HG03558 (cell line): ENCODE measurements around the gene ATP2C2.
"Not testable (repeated sequence)": the region's sequence is repeated elsewhere in the genome, so short reads cannot be mapped to it uniquely, and the experiment has no call there.

ENCODE experiments used
- ATAC-seq: cut with Tn5 transposase; IDR thresholded peaks from one replicate; pipeline ENCODE4 v1.9.1; 2021; ENCODE audit warnings: moderate number of reproducible peaks; ENCODE audit not compliant: unreplicated experiment; ENCODE audit errors: extremely low read depth

The ATP2C2 gene

DNA sequence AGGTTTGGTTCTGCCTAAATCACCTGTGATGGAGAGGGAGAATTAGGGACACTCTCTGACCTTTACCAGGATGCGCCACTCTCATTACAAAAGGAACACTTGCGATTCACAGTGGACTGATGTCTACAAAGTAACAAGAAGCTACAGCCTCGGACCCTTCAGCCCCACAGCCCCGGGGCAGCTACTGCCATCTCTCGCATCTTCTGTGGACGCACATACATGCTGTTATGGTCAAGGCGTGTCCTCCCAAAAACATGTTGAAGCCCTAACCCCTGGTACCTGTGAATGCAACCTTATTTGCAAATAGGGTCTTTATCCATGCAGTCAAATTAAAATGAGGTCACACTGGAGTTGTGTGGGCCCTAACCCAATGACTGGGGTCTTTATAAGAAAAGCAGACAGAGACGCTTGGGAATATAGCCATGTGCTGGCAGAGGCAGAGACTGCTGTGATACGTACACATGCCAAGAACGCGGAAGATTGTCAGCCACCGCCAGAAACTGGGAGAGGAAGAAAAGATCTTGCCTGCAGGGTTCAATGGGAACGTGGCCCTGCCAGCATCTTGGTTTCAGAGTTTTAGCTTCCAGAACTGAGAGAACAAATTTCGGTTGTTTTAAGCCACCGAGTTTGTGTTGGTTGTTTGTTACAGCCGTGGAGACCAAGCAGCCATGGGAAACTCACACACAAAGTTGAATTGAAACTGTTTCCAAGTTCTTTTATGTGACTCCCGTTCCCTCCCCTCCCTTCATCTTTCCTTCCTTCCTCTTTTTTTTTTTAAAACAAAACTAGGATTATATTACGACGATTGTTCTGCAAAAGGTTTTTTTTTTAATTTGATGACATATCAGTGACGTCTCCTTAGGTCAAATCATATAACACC lies 23.1 kb downstream of the ATP2C2 start:
- no peak for ATAC-seq

GRCh38 chr16:84392031-84392360 lies 23.7 kb downstream of the ATP2C2 start:
- ATAC-seq, result no peak

DNA sequence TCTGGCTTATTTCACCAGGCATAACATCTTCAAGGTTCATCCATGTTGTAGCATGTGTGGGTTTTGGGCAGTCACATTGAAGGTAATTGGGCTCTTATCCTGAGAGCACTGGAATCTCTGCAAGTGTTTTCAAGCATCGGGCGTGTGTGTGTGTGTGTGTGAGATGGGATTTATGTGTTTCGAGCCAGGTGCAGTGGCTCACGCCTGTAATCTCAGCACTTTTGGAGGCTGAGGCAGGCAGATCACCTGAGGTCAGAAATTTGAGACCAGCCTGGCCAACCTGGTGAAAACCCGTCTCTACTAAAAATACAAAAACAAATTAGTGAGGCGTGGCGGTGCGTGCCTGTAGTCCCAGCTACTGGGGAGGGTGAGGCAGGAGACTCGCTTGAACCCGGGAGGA lies 27.7 kb downstream of the ATP2C2 start:
- ATAC-seq, result not testable (repeated sequence)

GRCh38 chr16:84396537-84397008 lies 28.2 kb downstream of the ATP2C2 start:
- no peak for ATAC-seq

DNA sequence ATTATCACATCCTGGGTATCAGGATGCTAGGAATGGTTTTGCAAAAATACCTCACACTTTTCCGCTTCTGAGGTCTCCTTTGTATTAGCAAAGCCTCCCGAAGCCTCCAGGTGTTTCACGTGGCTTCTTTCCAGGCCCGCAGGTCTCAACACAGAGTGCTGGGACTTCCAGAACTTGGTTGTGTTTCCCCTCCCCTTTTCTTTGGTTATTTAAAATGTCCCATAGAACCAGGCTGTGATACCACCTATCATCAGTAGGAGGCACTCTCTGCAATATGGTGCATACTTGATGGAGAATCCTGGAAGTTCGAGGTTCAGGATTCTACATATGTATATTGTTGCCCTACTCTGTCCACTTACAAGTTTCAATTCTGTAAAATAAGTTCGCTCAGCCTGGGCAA lies 28.8 kb downstream of the ATP2C2 start:
- ATAC-seq, result no peak

- ATAC-seq, result no peak
These were observed 30.4 kb downstream of the ATP2C2 start for GRCh38 chr16:84398701-84399100.

DNA sequence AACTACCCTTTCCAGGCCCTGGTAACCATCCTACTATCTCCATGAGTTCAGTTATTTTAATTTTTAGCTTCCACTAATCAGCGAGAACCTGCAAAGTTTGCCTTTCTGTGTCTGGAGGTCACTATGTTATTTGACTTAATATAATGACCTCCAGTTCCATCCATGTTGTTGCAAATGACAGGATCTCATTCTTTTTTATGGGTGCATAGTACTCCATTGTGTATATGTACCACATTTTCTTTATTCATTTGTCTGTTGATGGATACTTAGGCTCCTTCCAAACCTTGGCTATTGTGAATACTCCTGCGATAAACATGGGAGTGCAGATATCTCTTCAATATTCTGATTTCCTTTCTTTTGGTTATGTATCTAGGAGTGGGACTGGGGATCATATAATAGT lies 31.6 kb downstream of the ATP2C2 start:
- ATAC-seq, result not testable (repeated sequence)

- ATAC-seq, result not testable (repeated sequence)
These were observed 35.1 kb downstream of the ATP2C2 start for GRCh38 chr16:84403435-84403834.

DNA sequence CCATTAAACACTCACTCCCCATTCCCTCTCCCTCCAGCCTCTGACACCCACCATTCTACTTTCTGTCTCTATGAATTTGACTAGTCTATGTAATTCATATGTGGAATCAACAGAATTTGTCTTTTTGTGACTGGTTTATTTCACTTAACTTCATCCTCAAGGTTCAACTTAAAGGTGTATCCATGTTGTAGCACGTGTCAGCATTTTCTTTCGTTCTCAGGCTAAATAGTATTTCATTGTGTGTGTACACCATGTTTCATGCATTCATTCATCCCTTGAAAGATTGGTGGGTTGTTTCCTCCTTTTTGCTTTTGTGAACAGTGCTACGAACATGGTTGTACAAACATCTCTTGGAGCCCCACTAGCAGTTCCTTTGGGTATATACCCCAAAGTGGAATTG lies 36.0 kb downstream of the ATP2C2 start:
- ATAC-seq, result no peak

DNA sequence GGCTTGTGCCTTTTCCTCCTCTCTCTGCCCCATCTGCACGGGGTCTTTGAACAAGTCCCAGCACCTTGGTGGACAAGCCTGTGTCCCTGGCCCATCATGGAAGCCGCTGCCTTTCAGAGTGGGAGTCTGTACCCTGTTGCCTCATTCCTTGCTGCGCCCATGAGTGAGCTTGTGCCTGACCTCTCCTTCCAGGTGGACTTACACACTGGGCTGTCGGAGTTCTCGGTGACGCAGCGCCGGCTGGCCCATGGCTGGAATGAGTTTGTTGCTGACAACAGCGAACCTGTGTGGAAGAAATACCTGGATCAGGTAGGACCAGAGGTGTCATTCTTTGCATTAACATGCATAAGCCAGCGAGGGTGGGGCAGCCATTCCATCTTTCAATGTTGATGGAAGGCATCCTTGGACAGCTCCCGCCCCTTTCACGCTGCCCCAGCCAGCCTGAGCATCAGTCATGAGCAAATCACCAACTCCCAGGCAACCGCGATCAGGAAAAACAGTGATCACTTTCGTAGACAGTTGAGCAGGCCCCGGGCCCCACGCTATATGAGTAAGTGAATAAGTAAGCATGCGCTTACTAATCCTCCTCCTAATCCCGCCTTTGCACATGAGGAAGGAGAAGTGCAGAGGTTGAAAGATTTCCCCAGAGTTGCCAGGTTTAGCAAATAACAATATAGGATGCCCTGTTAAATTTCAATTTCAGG lies 36.8 kb downstream of the ATP2C2 start:
- no peak for ATAC-seq

GRCh38 chr16:84406006-84406963 lies 37.9 kb downstream of the ATP2C2 start:
- no peak for ATAC-seq

GRCh38 chr16:84407588-84408313 lies 39.4 kb downstream of the ATP2C2 start:
- ATAC-seq, result no peak

- ATAC-seq, result no peak
These were observed 40.0 kb downstream of the ATP2C2 start for GRCh38 chr16:84408314-84408690.

DNA sequence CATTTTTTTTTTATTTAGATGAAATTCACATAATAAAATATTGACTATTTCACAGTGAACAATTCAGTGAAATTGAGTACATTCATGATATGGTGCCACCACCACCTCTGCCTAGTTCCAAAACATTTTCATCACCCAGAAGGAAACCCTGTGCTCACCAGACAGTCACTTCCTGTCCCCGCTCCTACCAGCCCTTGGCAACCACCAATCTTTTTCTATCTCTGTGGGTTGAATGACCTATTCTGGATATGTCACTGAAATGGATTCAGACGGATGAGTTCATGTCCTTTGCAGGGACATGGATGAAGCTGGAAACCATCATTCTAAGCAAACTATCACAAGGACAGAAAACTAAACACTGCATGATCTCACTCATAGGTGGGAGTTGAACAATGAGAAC lies 40.5 kb downstream of the ATP2C2 start:
- no peak for ATAC-seq

DNA sequence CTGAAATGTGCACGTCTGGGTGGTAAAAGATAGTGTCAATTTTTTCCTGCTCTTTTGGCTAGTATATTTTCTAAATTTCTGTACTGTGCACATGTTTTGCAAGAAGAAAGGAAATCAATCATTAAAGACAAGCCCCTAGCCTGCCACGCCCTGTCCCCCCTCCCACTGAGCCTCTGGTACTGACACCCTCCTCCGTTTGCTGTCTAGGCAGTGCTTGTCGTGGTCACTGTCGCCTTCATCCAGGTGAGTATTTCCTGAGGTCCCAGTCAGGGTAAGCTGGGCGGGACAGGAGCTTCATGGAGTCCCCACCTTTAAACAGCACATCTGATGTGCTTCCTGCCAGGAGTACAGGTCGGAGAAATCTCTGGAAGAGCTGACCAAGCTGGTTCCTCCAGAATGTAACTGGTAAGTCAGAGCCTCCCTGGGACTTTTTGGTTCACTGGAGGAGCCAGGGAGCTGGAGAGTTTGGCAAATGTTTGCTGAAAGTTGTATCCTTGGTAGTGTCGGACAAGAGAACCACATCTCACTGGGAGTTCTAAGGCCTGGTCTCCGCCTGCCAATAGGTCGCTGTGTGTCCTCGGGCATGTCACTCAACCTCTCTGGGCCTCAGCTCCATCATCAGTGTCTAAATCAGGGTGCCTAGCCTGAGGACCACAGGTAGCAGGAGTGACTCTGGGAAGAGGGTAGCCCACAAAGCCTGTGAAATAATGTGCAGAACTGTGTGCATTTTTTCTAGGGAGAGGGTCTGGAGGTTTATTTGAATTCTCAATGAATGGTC lies 42.2 kb downstream of the ATP2C2 start:
- no peak for ATAC-seq

DNA sequence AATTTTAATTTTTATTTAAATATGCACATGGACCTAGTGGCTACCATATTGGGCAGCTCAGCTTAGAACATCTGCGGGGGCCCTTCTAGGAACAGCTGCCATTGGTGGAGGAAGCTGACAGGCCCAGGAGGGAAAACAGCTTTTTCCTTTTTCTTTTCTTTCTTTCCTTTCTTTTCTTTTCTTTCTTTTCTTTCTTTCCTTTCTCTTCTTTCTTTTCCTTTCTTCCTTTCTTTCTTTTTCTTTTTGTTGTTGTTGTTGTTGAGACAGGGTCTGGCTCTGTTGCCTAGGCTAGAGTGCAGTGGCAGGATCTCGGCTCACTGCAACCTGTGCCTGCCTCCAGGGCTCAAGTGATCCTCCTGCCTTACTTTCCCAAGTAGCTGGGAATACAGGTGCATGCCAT lies 43.4 kb downstream of the ATP2C2 start:
- no peak for ATAC-seq

DNA sequence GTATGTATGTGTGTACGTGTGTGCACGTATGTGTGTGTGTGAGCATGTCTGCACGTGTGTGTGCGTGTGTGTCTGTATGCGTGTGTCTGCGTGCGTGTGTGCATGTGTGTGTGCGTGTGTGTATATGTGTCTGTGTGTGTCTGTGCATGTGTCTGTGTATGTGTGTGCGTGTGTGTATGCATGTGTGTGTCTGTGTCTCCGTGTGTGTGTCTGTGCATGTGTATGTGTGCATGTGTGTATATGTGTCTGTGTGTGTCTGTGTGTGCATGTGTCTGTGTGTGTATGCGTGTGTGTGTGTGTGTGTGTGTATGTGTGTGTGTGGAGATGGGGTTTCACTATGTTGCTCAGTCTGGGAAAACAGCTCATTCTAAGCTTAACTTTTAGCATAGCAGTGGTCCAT lies 43.9 kb downstream of the ATP2C2 start:
- no peak for ATAC-seq

DNA sequence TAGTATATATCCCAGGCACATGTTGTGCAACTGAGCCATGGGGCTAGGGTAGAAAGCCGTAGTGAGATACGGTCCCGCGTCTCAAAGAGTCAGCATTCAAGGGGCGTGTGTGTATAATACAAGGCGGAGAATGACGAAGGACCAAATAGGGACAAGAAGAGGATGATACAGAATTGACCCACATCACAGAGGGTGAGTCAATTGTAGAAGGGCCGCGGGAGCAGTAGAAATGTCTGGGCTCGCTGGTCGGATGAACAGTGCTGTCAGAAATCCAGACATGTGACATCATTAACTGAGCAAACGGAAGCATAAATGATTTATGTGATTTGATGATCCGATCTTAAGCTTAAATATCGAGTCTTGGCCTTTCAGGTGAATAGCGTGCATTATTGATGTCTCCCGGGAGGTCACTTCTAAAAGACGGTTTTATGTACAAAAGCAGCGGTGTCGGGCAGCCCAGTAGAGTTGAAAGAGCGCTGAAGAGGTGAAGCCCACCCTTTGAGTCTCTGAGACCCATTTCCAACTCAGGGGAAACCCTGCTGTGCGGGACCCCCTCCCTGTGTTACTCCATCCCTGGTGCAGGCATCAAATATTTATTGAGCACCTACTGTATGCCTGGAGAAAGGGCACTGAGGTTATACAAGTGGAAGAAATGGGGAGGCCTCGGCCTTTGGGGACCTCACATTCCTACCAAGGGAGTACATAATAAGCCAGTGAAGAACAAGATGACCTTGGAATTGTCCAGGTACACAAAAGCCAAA lies 45.1 kb downstream of the ATP2C2 start:
- no peak for ATAC-seq
